ENCODE results near the gene SP3. TPM values are rescaled to one million over a fixed set of nuclear protein-coding genes. Genes with fewer than 3 reads are reported as not detected.
A peak's percentile ranks its signal among the peaks of the same experiment; 100 is the strongest.
"Not testable (repeated sequence)": the region's sequence is repeated elsewhere in the genome, so short reads cannot be mapped to it uniquely, and the experiment has no call there.

Gene SP3
- total RNA-seq, 1 donor from 2014 or later: 65.4 TPM

DNA sequence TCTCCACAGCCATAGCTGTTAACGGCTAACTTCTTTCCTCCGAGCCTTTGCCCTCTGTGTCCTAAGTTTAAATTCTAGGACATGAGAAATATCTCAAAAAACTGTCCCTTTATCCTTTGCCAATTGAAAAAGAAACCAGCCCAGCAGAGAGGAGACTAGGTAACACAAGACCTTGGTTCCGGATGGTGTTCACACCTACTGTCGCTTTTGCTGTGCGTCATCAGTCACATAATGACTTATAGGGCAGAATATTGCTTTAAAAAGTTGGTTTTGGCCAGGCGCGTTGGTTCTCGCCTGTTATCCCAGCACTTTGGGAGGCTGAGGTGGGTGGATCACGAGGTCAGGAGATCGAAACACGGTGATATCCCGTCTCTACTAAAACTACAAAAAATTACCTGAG, 66.2 kb downstream of the SP3 start:
- DNase-seq (ENCODE audit: extremely low read depth, low read depth, low spot score): no peak

DNA sequence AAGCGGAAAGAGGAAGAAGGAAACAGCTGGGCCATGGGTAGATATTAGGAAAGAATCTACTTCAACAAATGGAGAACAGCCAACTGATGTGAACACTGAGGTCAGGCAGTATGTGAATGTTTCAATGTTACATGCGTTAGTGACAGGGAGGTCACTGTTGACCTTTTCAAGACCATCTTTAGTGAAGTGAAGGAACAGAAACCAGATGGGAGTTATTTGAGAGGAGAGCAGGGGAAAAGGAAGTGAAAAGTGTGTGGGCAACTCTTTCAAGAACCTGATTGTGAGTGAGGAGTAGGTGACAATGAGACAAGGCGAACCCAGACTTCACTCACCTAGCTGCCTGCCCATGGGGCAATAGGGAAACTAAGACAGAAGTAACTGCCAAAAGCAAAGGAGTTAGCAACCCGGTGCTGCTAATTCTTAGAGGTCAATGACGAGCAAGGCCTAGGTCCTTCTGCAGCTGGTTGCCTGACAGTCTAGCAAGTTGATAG, 67.0 kb downstream of the SP3 start:
- DNase-seq (ENCODE audit: extremely low read depth, low read depth, low spot score): no peak

DNA sequence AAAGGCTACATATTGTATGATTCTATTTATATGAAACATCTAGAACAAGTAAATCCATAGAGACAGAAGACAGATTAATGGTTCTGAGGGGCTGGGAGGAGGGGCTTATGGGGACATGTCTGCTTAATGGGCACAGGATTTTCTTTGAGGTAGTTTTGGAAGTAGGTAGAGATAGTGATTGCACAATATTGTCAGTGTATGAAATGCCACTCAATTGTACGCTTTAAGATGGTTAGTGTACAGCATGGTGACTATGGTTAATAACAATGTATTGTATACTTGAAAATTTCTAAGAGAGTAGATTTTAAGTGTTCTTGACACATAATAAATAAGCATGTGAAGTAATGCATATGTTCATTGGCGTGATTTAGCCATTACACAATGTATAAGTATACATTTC, 68.4 kb downstream of the SP3 start:
- no peak for DNase-seq (ENCODE audit: extremely low read depth, low read depth, low spot score)

DNA sequence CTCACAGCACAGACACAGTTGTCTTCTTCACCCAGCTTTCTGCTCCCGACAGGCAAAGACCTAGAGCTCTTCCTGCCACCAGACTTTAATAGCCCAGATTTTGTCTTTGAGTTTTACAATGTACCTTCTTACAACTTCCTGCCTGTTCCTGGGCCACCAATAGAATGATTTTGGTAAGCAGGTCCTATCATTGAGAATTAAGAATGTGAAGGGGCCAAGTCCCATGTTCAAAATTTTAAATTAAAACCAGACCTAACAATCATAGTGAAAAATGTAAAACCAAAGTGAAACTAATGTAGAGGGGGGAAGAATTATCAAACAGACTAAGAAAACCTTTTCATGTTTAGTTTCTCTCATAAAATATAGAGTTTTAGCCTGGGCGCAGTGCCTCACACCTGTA, 72.8 kb downstream of the SP3 start:
- DNase-seq (ENCODE audit: extremely low read depth, low read depth, low spot score): no peak

DNA sequence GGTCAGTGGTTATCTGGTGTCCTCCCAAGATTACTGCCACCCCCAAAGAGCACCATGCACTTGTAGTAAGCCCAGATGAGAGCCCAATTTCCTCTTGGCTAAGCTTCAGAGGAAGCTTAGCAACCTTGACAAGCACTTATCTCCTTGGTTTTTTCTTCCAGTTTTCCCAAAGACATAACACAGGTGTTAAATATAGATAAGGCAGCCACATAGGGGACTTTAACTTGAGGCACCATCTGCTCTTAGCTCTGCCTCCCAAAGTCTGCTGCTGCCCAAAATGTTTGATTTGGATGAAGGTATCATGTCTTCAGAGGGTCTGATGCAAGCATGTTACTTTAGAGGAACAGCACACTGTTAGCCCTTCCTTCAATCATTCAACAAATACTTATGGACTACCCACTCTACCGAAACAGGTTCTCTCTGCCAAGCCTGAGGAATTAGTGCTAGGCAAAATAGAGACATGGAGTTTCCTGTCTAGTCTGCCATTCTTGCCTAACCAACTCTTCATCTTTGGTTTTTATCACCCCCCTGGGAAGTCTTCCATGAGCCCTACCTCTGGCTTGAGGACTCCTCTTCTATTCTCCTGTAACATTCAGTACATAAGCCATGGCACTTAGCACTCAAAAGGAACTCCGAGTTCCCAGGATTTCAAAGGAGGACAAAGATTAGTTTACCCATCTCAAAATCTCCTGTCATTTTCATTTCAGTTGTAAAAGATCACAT, 73.7 kb downstream of the SP3 start:
- DNase-seq (ENCODE audit: extremely low read depth, low read depth, low spot score): no peak

DNA sequence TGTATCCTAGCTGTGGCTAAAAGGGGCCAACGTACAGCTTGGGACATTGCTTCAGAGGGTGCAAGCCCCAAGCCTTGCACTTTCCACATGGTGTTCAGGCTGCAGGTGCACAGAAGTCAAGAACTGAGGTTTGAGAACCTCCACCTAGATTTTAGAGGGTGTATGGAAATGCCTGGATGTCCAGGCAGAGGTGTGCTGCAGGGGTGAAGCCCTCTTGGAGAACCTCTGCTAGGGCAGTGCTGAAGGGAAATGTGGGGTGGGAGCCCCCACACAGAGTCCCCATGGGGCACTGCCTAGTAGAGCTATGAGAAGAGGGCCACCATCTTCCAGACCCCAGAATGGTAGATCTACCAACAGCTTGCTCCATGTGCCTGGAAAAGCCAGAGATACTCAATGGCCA, 75.7 kb downstream of the SP3 start:
- DNase-seq (ENCODE audit: extremely low read depth, low read depth, low spot score): not testable (repeated sequence)

DNA sequence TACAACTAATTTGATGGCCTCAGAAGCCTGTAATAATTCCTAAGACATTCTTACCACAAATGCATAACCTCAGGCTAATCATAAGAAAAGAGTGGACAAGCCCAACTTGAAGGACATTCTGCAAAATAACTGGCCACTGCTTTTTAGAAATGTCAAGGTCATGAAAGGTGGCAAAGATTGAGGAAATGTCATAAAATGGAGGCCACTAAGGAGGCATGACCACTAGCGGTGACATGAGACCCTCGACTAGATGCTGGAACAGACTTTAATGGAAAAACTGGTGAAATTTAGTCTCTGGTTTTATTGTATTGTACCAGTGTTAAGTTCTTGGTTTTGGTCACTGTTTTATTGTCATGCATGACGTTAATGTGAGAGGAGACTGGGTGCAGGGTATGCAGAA, 78.6 kb downstream of the SP3 start:
- no peak for DNase-seq (ENCODE audit: extremely low read depth, low read depth, low spot score)

DNA sequence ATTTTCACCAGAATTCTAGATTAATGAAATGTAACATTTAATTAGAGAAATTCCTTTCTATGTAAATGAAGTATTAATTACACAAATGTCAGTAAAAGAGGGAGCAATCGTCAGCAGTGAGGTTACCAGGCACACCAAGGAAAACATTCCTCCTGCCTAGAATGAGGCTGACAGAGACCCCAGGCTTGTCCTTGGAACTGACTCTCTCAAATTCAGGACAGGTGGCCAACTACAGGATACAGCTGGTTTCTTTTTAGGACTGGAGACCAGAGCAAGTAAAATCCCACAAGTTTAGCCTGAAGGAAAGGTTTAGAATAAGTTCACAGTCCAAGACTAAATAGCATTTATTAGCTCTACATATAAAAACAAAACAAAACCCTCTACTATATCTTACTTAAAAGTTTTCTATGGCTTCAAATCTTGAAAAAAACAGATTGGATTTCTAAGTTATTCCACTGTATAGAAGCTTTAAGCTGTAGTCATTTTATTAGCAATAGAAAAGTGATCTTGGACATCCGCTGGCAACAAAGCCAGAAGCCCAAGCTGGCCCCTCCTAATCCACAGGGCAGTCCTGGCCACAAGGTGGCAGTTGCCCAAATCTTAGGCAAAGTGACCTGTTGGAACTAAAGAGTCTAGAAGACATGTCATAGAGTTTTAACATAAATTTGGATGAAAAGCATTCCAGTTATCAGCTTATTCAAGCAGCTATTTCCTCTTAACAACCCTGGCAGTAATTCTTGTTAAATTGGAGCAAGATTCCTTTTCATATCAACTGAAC, 81.0 kb downstream of the SP3 start:
- peak; percentile 20 for DNase-seq (ENCODE audit: extremely low read depth, low read depth, low spot score)

DNA sequence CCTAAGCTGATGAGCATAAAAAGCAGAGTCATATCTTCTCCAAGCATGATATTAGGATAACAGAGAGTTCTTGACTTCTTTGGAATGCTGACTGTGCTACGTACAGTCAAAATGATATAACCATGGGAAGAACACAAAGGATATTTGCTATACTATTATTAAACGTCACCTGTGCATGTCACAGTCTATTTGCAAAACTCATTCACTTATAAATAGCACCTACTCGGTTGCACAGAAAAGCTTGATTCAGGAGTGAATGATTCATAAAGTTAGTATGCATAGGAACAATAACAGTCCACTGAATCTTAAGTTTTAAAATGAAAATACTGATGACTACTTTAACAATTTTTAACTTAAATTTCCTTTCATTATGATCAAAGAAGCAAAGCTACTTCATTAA, 83.3 kb downstream of the SP3 start:
- no peak for DNase-seq (ENCODE audit: extremely low read depth, low read depth, low spot score)

DNA sequence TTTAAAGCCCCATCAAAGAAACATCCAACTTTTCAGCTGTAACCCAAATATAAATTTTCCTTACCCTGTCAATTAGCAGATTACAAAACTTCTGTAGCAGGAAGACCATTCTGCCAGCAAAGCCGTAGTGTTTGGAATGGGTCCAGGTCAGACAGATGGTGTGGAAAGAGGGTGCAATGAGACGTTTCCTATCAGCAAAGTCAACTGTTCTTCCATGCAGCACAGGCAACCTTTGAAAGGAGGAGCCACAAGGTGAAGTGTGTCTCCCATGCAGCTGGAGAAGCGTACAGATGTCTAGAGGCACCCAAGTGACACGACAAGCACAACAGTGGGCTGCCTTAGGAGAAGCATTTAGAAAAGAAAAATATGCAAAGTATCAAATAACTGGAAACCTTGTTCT, 83.7 kb downstream of the SP3 start:
- DNase-seq (ENCODE audit: extremely low read depth, low read depth, low spot score): no peak

DNA sequence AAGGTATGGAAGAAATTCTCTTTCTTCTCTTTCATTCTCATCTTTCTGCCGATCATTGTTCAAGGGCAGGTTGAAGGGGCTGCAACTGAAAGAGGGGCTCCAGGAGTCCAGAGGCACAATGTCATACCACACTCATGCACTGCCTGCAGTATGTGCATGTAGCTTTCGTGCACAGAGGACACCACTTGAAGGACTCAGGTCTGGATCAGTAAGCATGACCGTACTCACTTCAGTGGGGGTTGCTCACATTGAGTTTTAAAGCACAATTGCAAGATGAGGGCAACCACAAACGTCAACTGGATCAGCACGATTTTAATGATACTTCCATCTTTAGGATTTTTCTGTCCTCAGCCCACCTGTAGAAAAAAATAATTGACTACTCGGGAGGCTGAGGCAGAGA, 84.6 kb downstream of the SP3 start:
- no peak for DNase-seq (ENCODE audit: extremely low read depth, low read depth, low spot score)

DNA sequence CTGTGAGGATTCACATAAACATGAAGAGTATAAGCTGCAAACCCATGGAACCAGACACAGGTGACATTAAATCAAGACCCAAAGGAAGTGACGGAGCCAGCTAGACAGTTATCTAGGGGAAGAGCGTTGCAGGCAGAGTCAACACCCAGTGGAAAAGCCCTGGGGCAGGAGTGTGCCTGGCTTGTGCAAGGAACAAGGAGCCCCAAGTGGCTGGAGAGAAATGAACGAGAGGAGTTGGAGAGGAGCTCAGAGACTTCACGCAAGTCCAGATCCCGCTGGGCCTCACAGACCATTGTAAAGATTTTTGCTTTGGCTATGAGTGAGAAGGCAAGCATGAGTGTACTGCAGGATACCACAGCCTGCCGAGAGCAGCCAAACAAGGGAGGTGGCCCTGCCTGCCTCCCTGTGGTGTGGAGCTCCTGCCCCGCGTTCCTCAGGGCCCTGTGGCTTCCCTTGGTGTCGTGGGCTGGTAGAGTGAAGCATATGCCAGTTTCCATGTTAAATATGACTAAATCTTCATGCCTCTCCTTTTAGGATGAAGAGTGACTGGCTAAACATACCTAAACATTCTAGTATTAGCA, 88.2 kb downstream of the SP3 start:
- DNase-seq (ENCODE audit: extremely low read depth, low read depth, low spot score): no peak

DNA sequence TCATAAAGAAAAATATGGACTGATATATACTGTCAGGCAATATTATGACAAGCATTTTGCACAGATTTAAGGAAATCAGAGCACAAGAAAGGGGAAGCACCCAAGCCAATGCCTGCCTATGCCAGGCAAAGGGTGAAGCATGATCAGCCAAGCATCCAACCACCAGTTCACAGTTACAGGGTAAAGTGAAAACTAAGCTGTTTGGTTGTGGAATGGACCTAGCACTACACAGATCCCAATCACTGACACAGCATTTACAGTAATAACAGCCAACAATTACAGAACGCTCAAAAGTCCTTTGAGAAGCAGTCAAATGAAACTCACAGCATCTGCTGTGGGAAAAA, 90.3 kb downstream of the SP3 start:
- no peak for DNase-seq (ENCODE audit: extremely low read depth, low read depth, low spot score)

DNA sequence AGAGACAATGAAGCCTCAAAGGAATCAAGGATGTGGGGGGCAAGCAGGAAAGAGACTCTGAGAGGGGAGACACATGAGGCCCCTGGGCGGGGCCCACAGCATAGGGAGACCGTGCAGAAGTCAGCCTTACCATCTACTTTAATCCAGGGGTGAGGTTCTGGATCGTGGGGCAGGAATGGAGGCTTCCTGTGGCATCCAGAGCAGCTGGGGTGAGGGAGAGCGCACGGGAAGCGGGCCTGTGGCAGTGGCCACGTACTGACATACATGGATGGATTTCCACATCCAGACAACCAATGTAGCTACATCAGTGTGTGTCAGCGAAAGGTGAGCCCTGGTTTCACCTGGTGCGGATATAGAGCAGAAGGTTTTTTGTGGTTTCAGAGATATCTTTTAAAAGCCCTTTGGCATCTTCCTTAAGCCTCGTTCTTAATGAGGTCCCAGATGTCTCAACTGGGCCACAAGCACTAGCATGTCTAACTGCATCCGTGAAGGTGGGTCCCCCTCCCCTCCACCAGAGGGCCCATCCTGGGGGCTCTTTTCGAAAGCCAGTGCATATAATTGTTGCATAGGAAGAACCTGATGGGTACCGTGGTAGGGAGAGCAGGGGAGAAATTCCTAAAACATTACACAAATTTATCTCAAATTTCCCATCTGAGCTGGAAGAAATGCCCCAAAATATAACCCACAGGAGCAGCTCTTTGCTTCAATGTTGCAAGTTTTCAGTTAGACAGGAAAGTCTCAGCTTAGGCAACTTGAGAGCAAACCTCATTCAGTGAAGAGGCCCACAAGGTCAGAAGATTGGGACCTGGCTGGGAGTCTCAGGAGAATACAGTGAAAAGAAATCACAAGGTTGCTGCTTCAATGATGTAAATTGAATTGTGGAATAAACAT, 90.9 kb downstream of the SP3 start:
- DNase-seq (ENCODE audit: extremely low read depth, low read depth, low spot score): no peak

DNA sequence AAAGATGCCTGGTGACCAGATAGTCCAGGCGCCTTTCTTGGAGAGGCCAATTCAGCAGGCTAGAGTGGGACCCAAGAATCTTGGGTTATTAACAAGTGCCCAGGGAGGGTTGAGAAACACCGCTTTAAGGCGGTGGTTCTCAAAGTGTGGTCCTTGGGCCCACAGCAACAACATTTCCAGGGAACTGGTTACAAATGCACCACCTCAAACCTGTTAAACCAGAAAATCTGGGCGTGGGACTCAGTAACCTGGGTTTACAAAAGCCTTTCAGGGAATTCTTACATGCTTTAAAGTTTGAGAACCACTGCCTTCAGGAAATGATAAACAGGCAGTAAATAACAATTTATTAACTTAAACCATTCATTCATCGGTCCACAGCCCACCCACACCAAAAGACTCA, 92.5 kb downstream of the SP3 start:
- DNase-seq (ENCODE audit: extremely low read depth, low read depth, low spot score): no peak

DNA sequence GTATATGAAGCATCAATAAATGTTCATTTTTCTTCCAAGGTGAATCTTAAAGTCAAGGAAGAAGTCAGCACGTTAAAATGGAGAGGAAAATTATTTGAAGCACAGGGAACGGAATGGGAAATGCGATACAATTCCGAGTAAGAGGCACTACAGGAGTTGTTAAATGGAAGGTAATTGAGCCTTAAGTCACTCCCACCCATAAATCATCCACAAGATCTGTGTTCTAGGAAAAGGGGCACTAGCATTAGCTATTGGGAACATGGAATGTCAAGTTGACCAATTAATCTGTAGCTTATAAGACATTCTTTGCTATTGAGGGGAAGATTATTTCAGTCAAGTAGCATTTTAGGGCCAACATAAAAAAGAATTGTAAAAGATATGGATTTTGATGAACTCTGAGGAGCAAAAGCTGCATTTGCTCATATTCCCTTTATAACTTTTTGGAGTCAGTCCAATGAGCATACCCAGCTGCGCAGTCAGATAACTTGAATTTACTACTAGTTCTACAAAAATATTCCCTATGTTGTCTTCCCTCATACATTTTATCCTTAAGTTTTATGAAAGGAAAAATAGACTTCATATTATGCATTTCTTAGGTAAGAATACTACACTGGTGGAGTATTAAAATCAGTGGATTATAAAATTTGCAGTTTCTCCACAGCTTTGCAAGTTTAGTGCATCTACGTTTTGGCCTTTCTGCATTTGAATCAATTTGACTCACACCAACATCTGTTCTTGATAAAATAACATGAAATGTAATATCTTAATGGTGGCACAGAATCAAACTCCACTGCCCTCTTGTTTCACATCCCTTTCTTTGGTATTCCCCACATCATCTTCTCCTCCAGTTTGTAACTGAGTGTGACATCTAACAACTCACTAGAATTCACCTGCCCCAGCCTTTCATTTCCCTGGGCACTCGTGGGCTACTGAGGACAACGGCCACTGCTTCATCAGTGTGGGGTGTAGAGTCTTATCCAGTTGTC, 95.6 kb downstream of the SP3 start:
- no peak for DNase-seq (ENCODE audit: extremely low read depth, low read depth, low spot score)

DNA sequence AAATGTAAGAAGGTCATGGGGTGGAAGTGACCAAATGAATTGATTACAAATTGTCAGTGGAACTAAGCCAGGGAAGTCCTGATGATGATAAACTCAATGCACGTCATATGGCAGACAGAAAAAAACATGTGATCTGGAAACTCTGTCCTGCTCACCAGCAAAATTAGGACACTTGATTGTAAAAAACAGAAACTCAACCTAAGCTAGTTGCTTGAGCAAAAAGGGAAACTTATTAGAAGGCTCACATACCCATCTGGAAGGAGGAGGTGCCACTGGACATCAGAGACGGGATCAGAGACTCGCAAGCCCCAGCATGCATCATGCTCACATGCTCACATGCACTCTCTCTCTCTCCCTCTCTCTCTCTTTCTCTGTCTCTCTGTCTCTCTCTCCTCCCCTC, 96.8 kb downstream of the SP3 start:
- no peak for DNase-seq (ENCODE audit: extremely low read depth, low read depth, low spot score)

DNA sequence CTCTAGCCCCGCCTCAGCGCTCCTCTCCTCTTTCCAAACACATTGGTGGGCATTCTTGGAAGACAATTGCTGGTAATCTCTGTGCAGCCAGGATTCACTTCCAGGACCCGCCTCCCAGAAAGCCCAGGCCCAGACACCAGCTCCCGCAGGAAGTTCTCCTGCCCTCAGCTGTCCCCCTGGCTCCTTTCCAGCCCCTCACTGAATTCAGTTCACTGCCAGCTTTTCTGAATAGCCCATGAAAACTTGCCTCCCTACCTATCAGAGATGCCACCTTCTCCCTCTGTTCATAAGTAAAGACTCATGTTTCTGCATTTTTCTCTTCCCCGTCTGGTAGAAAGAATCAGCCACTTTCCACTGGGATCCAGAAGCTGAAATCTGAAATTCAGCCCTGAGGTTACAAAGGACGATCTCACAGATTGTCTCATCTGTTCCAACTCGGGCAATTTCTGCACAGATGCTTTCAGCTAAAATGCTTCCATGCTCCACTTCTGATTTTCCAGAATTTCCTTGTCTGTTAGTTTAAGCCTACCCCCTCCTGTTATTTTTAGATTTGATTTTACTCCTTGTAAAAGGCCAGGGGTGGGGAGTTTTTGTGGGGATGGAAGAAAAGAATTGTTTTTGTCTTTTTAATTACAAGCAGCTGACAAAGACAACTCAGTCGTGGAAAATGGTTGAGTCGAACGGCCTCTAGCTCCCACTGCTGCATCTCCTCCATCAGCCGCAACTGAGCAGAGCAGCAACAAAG, 98.1 kb downstream of the SP3 start:
- no peak for DNase-seq (ENCODE audit: extremely low read depth, low read depth, low spot score)

Measured in glomerular endothelial cell (primary cell).